ENCODE data around the gene SYT14.
"Not testable (repeated sequence)": the region's sequence is repeated elsewhere in the genome, so short reads cannot be mapped to it uniquely, and the experiment has no call there.

SYT14 gene

DNA sequence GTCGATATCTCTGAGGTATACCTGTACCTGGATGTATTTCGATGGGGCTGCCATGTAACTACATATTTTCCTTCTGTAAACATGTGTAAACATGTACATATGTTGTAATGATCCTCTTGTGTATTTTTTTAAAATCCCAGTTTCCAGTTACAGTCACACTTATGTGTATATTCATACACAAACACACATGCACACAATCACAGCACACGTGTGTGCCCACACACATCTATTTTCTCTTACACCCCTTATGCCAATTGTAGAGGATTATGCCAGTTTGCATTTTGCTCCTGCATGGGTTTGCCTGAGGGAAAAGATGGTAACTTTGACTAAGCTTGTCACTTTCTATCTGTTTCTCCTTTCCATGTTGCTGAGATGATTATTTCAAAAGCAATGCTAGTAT is 10.1 kb downstream of the SYT14 start:
- no peak for DNase-seq

DNA sequence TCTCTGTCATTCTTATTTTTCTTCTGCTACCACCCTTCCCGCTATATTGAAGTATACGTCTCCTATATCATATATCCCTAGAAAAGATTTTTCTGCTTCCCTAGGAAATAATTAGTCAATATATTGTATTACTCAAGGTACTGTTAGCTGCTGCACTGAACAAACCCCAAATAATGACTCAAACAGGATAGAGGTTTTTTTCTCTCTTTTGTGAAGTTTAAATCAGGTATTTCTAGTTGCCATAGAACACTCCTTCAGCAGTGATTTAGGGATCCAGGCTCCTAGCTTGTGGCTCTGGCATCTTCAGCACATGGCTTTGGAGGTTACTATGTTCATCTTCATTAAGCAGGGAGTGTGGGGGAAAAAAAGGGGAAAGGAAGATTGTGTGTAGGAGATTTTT is 18.1 kb downstream of the SYT14 start:
- no peak for DNase-seq

DNA sequence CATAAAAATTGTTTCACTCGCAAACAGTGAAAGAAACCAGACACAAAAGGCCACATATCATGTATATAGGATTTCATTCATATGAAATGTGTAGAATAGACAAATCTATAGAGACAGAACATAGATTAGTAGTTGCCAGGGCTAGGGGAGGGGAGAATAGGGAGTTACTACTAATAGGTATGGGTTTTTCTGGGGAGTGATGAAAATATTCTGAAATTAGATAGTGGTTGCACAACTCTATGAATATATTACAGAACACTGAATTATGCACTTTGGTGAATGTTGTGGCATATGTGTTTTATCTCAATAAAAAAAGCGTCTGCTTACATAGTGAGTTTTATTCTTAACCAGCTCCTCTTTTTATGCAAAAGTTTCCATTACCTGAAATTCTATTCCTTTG is 21.6 kb downstream of the SYT14 start:
- DNase-seq, result no peak

DNA sequence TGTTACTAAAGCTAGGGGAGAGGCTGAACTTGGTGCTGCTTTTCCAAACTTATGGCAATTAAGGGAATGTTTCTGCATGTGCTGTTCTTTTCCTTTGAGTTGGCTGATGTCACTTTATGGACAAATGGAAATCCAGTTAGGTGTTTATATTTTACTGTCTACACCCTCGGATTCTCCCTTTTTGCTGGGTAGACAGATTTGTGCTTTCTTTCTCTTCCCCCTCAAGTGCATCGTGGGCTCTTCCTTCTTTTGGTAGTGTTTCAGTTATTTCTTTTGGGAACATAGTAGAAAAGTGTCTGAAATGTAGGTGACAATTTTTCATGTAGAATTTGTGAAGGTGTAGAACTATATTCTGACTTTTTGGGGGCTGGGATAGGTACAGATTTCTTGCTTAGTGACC is 22.9 kb downstream of the SYT14 start:
- no peak for DNase-seq

DNA sequence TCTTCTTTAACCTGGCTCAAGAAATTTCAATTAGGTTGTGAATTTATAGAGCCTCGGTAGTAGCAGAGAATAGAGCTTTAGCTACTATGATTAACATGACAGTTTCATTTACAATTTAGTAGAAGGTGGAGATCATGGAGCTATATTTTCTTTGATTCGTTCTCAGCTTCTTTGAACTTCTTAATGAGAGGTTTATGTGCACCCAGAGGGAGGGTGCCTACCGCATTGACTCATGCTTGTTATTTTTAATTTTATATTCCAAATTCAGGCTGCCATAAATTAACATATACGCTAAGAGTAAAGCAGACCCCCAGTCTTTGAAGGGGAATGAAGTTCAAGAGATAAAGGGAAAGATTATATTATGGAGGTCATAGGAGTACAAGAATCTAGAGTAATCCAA is 24.4 kb downstream of the SYT14 start:
- no peak for DNase-seq

DNA sequence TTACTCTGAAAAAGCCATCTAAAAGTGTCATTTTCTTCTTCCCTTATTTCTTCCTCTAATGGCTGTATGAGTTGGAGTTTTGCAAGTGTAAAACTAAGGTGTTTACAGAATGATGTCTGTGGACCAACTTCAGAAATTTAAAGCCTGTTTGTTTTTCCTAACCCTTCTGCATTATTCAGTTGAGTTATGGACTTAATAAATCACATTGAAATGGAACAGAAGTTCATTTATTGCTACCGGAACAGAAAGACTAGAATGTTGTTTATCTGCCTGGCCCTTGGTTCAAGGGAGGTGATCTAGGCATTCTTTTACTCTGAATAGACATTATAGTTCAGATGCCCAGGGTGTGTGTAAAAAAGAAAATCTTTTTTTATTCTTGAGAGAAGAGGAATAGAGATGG is 24.8 kb downstream of the SYT14 start:
- no peak for DNase-seq

DNA sequence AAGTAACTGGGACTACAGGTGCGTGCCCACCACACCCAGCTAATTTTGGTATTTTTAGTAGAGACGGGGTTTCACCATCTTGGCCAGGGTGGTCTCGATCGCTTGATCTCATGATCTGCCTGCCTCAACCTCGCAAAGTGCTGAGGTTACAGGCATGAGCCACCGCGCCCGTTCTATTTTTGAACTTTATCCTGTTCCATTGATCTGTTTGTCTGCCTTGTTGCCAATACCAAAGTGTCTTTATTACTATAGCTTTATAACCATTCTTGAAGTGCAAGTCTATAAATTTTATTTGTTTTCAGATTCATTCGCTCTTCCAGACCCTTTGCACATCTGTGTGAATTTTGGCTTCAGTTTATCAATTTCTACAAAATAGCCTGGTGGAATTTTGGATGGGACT is 28.0 kb downstream of the SYT14 start:
- DNase-seq, result no peak

DNA sequence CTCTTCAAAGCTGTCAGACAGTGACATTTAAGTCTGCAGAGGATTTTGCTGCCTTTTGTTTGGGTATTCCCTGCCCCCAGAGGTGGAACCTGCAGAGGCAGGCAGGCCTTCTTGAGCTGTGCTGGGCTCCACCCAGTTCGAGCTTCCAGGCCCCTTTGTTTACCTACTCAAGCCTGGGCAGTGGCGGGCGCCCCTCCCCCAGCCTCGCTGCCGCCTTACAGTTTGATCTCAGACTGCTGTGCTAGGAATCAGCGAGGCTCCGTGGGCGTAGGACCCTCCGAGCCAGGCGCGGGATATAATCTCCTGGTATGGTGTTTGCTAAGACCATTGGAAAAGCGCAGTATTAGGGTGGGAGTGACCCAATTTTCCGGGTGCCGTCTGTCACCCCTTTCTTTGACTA is 40.7 kb downstream of the SYT14 start:
- DNase-seq, result not testable (repeated sequence)

DNA sequence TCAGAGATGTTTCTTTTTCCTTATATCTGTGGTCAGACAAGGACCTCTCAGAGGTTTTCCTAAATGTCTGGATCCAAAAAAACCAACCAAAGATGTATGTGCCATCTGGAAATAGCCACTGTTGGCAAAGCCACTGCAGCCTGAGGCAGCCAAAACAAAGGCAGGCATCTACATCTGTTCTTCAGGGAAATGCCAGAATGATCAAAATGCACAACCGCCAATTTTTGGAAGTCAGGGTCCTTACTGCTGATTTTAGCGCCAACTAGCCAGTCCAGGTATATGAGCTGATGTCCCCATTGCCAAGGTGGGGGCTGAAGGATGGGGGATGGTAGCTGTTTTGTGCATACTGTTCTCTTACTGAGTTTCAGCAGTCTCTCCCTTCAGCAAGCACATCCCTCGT is 45.9 kb downstream of the SYT14 start:
- DNase-seq, result no peak

DNA sequence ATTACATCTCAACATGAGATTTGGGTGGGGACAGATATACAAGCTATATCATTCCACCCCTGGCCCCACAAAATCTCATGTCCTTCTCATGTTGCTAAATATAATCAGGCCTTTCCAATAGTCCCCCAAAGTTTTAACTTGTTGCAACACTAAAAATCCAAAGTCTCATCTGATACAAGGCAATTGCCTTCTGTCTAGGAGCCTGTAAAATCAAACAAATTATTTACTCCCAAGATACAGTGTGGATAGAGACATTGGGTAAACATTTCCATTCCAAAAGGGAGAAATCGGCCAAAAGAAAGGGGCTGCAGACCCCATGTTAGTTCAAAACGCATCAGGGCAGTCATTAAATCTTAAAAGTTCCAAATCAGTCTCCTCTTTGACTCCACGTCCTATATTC is 47.0 kb downstream of the SYT14 start:
- no peak for DNase-seq

DNA sequence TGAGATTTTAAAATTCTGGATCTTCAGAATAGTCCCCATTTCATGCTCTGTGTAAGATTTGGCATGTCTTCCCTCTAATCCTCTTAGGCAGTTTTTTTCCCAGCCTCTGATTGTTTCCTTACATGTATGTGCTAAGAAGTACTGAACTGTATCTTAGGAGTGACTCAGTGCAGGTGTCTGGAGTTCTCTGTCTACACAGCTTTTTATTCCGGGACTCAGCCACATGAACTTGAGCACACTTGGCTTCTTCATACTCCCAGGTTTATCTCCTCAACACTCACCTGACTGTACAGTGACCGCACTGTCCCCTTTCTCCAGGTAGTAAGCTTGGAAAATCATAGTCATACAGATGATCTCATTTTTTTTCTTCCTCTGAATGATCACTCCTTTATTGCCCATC is 50.7 kb downstream of the SYT14 start:
- no peak for DNase-seq

DNA sequence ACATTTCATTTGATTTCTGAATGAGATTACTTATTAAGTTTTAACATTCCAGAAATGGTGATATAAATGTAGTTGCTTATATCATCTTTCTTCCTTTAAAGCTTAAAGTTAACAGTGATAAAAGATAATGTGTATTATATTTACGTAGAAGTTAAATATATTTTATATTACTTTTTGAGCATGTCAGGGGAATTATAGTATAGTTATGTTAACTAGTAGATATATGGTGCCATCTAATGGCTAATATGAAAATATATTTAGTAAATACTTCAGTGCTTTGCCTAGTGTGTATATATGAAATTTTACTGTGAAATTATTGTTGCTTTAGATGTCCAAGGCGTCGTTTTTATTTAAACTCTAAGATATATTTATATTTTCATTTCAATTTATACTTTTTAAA is 51.5 kb downstream of the SYT14 start:
- no peak for DNase-seq

DNA sequence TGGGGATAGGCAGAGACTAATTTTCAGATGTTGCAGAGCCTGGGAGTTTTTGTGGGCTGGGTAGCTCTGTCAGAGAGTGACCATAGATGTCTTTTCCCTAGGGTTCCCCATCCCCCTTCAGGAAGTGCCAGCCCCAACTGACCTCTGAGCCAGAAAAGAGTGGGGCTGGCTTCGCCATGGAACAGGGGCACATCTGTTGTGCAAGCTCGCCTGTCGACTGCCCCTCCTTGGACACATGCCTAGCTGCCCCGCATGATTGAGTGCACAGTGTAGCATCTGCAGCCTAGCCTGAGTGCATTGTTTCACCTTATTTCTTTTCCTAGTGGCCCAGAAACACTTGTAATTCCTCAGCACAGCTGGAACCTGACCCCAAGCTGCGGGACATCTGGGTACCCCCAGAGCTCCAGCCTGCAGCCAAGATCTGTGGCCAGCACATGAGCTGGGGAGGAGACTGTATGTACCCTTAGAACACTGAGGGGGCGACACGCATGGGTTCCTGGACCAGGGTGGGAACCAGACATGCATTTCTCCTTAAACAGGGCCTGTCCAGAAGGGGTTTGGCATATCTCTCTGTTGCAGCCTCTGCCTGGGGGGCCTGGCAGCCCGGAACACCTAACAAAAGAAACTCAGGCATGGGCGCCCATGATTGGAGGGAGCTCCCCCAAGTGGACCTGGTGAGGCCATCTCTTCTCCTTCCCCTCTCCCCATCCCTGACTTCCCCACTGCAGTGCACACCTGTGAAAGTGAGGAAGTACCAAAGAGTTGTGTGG is 55.2 kb downstream of the SYT14 start:
- no peak for DNase-seq

DNA sequence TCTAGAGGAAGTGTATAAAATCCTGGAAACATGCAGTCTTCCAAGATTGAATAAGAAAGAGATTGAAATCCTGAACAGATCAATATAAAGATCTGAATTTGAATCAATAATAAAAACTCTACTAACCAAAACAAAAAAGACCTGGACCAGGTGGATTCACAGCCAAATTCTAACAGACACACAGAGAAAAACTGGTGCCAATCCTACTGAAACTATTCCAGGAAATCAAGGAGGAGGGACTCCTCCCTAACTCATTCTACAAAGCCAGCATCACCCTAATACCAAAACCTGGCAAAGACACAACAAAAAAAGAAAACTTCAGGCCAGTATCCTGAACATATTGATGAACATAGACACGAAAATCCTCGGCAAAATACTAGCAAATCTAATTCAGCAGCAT is 58.3 kb downstream of the SYT14 start:
- DNase-seq, result no peak

DNA sequence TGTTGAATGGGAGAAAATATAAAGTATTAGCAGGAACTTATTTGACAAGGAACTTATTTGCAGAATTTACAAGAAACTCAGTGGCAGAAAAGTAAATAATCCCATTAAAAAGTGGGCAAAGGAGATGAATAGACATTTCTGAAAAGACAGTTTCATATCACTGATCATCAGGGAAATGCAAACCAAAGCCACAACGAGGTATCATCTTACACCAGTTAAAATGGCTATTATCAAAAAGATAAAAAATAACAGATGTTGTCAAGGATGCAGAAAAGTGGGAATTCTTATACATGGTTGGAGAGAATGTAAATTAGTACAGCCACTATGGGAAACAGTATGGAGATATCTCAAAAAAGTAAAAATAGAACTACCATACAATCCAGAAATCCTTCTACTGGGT is 61.0 kb downstream of the SYT14 start:
- no peak for DNase-seq

DNA sequence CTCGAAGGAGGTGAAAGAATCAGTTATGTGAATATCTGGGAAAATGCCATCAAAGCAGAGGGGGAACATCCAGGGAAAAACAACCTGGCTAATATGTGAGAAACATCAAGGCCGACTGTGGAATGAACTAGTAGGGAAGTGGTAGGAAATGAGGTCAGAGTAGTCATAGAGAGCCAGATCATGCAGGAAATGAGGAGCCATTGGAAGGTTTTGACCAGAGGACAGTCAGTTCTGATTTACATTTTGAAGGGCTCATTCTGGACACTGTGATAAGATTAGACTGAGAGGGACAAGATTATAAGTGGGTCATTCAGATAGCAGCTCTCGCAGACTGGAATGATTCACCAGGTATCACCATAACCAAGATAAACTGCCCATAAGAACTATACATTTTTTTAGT is 63.7 kb downstream of the SYT14 start:
- no peak for DNase-seq

DNA sequence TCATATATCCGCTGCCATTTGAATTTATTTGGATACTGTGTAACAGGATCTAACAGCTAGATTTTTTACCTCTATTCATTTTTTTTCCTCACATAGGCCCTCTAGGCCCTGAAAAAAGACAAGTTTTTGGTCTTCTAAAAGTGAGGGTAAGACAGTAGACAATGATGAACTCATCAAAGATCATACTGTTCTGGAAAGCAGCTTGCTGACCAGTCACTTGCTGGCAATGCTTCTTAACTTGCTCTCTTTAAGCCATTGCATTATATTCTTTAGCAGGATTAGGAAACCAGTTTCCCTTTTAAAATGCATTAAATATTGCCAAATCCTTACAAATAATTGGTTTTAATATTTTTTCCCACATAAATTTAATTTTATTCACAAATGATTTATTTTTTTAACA is 65.5 kb downstream of the SYT14 start:
- DNase-seq, result no peak

DNA sequence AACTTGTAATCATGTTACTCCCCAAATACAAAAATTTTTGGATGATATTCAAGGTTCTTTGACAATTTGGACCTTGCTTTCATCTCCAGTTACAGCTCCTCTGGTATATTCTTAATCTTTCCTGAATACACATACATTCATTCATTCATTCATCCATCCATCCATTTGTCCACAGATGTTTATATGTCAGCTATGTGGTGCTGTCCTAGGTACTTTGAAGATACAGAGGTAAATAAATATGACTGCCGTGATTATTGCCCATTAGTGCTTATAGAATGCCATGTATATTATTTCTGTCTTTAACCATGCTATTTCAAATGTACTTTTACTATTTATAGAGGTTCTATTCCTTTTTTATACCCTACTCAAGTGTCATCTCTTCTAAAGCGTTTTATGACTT is 72.1 kb downstream of the SYT14 start:
- no peak for DNase-seq

DNA sequence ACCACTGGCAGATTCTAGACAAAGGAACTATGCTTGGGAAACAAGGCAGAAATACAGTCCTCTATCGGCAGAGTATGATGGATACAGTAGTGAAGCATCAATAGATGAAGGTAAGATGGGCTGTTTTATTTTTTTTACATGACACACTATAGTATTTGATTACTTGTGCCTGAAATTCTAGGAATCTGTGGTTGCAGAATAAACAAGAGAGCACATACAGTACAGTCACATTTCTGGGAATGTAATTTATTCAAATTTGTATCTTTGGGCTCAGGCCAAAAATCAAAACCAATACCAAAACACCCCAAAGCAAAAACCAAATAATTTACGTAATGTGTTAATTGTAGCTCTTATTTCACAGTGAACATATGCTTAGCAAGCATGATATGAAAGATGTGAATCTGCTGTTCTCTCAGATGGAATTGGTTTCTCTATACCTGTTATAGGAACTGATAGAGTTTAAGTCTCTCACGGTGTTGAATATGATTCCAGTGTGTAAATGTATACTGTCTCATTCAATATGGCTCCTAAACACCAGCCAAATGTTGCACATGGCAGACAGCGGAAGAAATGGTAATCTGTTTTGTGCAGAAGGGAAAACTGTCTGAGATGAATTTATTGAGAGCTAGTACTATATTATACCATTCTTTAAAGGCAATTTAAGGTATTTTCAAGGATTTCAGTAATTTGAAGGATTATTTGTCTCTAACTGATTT is 83.3 kb downstream of the SYT14 start:
- no peak for DNase-seq

DNA sequence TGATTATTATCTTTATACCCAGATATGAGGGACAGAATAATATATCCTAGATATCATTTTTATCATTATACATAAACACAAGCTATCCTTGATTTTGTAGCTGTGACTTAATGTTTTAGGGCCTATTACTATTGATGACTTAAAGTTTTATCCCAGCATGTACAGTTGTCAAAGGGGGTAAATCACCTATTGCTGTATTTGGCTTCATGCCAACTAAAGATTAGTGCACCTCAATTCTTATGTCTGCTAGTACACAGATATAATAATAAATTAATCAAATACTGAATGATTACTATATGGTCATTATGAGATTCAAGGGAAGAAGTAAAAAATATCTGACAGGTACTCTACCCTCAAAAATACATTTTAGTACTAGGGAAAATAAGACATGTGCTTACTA is 84.0 kb downstream of the SYT14 start:
- no peak for DNase-seq

DNA sequence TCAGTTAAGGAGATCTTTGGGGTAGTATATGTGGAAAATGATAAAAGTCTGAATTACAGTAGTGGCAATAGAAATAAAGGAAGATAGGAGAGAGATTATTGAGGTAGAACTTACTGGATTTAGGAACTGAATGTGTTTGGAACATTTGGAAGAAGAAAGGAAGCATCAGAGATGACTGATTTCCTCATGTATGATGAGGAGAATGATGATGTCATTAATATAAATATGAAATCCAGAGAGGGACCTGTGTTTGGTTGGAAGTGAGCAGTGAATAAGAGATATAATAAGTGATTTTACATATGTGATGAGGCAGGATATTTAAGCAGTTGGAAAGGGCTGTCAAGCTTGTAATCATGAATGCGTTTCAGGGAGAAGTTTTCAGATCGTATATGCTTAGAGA is 86.3 kb downstream of the SYT14 start:
- no peak for DNase-seq

DNA sequence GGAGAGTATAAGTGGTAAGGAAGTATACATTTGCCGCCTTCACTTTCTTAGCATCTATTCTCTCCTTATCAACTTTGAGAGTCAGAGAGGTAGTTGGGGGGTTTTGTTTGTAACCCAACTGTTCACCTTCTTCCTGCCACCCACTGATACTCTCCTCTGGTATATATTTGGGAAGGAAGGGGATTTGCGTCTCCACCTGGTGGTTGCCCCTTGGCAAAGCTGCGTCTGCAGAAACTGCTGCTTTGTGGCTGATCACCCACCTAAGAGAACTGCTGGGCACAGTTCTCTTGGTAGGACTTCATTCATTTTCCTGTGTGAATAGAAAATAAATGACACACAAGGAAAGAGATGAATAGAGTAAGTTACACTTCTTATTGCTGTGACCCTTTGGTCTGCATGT is 87.0 kb downstream of the SYT14 start:
- DNase-seq, result no peak

DNA sequence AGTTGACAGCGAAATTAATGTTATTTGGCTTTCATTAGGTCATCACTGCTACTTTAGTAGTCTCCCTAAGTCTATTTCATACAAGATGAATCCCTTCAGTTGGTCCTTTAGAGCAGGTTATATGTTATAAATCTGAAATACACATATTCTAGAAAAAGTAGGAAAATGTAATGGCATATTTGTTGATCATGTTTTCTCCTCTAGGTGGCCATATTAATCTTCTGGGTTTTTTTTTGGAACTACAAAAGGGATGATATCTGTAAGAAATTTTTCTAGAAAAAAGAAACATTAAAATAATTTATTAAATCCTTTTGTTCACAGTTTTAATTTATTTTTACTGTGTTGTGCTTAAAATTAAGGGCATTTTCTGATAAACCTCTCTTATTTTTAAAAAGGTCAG is 87.9 kb downstream of the SYT14 start:
- DNase-seq, result no peak

DNA sequence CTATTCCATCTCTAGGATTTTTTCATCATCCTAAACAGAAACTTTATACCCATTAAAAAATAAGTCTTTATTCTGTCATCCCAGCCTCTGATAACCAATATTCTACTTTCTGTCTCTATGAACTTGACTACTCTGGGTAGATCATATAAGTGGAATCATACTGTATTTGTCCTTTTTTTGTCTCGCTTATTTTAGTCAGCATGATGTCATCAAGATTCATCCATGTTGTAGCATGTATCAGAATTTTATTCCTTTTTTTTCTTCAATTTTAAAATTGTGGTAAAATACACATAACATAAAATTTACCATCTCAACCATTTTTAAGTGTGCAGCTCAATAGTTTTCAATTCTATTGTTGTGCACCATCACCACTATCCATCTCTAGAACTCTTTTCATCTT is 90.0 kb downstream of the SYT14 start:
- DNase-seq, result no peak

DNA sequence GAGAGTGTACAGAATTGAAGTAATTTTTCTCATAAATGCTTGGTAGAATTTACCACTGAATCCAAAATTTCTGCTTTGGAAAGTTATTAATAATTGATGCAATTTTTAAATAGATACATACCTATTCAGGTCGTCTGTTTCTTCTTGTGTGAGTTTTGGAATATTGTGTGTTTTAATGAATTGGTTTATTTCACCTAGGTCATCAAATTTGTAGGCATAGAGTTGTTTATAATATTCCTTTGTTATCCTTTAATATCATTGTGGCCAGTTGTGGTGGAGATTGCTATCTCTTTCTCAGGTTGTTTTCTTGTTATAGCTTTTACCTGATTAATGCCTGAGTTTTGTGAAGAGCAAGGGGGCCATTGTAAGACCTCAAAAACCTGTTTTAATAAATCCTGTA is 93.5 kb downstream of the SYT14 start:
- DNase-seq, result no peak
